ENCODE results near the gene CASK.

Gene CASK

GRCh38 chrX:41822892-41823291 is 100.5 kb downstream of the CASK start:
- no peak for TF ChIP-seq CTCF (IDR thresholded peaks at IDR 0.05; ENCODE audit: control insufficient read depth, extremely low read depth, insufficient read depth)
- H3K4me3 ChIP-seq (ENCODE audit: low read depth, low read length) = no peak overlapping the region
- DNase-seq (ENCODE audit: low read depth) = no peak

- H3K4me3 ChIP-seq (ENCODE audit: low read depth, low read length) = no peak overlapping the region
- no peak for TF ChIP-seq CTCF (IDR thresholded peaks at IDR 0.05; ENCODE audit: control insufficient read depth, extremely low read depth, insufficient read depth)
- no peak for DNase-seq (ENCODE audit: low read depth)
Observed at GRCh38 chrX:41808047-41808446, 115.3 kb downstream of the CASK start.

- no peak for DNase-seq (ENCODE audit: low read depth)
- no peak overlapping the region for H3K4me3 ChIP-seq (ENCODE audit: low read depth, low read length)
- no peak for TF ChIP-seq CTCF (IDR thresholded peaks at IDR 0.05; ENCODE audit: control insufficient read depth, extremely low read depth, insufficient read depth)
Observed at GRCh38 chrX:41802958-41803357, 120.4 kb downstream of the CASK start.

GRCh38 chrX:41799661-41800060 is 123.7 kb downstream of the CASK start:
- no peak overlapping the region for H3K4me3 ChIP-seq (ENCODE audit: low read depth, low read length)
- DNase-seq (ENCODE audit: low read depth) = no peak
- TF ChIP-seq CTCF (IDR thresholded peaks at IDR 0.05; ENCODE audit: control insufficient read depth, extremely low read depth, insufficient read depth) = no peak

GRCh38 chrX:41796577-41796976 is 126.8 kb downstream of the CASK start:
- no peak for TF ChIP-seq CTCF (IDR thresholded peaks at IDR 0.05; ENCODE audit: control insufficient read depth, extremely low read depth, insufficient read depth)
- no peak overlapping the region for H3K4me3 ChIP-seq (ENCODE audit: low read depth, low read length)
- DNase-seq (ENCODE audit: low read depth) = no peak

- no peak for TF ChIP-seq CTCF (IDR thresholded peaks at IDR 0.05; ENCODE audit: control insufficient read depth, extremely low read depth, insufficient read depth)
- no peak for DNase-seq (ENCODE audit: low read depth)
- no peak overlapping the region for H3K4me3 ChIP-seq (ENCODE audit: low read depth, low read length)
Observed at GRCh38 chrX:41796046-41796445, 127.3 kb downstream of the CASK start.

- DNase-seq (ENCODE audit: low read depth) = no peak
- no peak for TF ChIP-seq CTCF (IDR thresholded peaks at IDR 0.05; ENCODE audit: control insufficient read depth, extremely low read depth, insufficient read depth)
- no peak overlapping the region for H3K4me3 ChIP-seq (ENCODE audit: low read depth, low read length)
Observed at GRCh38 chrX:41789374-41789773, 134.0 kb downstream of the CASK start.
